Transverse colon (tissue), 4 donors: ENCODE results near the gene ITGAD. TPM values are rescaled to one million over a fixed set of nuclear protein-coding genes. Genes with fewer than 3 reads are reported as not detected.

ENCODE experiments used
- DNase-seq: peaks from one replicate; pipeline ENCODE4 v3.0.0-alpha.2; 2019
- H3K27ac ChIP-seq, 4 donors: fragments of 200-600 bp; sonication (generic); 2 replicates each; pipeline ENCODE4 v1.5.1; 2016 to 2018; ENCODE audit warnings: inconsistent platforms in 4 of 4
- H3K27me3 ChIP-seq: fragments of 200-600 bp; sonication (generic); 2 replicates; pipeline ENCODE4 v1.5.1; 2017; ENCODE audit warnings: inconsistent platforms
- H3K36me3 ChIP-seq, 4 donors: fragments of 200-600 bp; sonication (generic); 2 replicates each; pipeline ENCODE4 v1.5.1; 2017 to 2019; ENCODE audit warnings: inconsistent platforms in 4 of 4
- H3K4me1 ChIP-seq, 4 donors: fragments of 200-600 bp; sonication (generic); 2 replicates each; pipeline ENCODE4 v1.5.1; 2017 to 2020; ENCODE audit warnings: inconsistent platforms in 4 of 4
- H3K4me3 ChIP-seq, 4 donors: fragments of 200-600 bp; sonication (generic); 1 replicate in 1 of 4; 2 replicates in 3 of 4; pipeline versions ENCODE4 v1.5.1 to v1.6.1; 2017 to 2019; ENCODE audit warnings: inconsistent platforms in 4 of 4
- H3K9me3 ChIP-seq, 2 donors: fragments of 200-600 bp; sonication (generic); 2 replicates each; pipeline ENCODE4 v1.5.1; 2017 to 2019; ENCODE audit warnings: inconsistent platforms in 2 of 2
- CTCF ChIP-seq, 5 experiments: fragments of 200-600 bp in 3 of 5; fragments of 450-650 bp in 2 of 5; sonication (generic) in 3 of 5; IDR thresholded peaks; 1 replicate in 2 of 5; 2 replicates in 3 of 5; pipeline ENCODE4 v1.5.1; 2016 to 2017; ENCODE audit warnings: antibody characterized with exemption in 5 of 5, inconsistent platforms in 3 of 5, mild to moderate bottlenecking in 2 of 5, moderate library complexity in 1 of 5
- EP300 ChIP-seq: sonication (generic); formaldehyde crosslinking; IDR thresholded peaks from one replicate; pipeline ENCODE4 v1.6.1; 2017; ENCODE audit warnings: antibody characterized with exemption, low read depth
- POLR2A ChIP-seq: fragments of 450-650 bp; IDR thresholded peaks from one replicate; pipeline ENCODE4 v1.6.1; 2016; ENCODE audit warnings: antibody characterized with exemption, mild to moderate bottlenecking, moderate library complexity
- POLR2AphosphoS5 ChIP-seq, 3 donors: sonication (generic); formaldehyde crosslinking; IDR thresholded peaks; one replicate each; pipeline ENCODE4 v1.6.1; 2016; ENCODE audit warnings: antibody characterized with exemption in 3 of 3
- WGBS, 2 donors: methylation state at CpG; one replicate each; pipeline ENCODE4 v1.1.5; 2018; ENCODE audit warnings: low coverage in 1 of 2; 5-methylcytosine and 5-hydroxymethylcytosine counted together
- in situ Hi-C, 4 donors: fragments of 200-750 bp; cut with MboI; loops; one replicate each; pipeline versions ENCODE4 v1.15.0 to v1.15.1; 2017; ENCODE audit warnings: low sequenced_read_pairs in 3 of 4, low pct_ligation_motif_present in 1 of 4, low pct_unique_long_range_greater_than_20kb in 1 of 4
- intact Hi-C: fragments of 100-400 bp; cut with DNase I; formaldehyde crosslinking; loops from one replicate; pipeline ENCODE4 v1.15.1; 2023; ENCODE audit warnings: low total_unique reads
- total RNA-seq, 4 donors: library from RNA; depleted of rRNA; stranded (reverse); fragments of >200 nt; gene quantifications; one replicate each; pipeline ENCODE4 v1.1.0, GENCODE V29; 2016

The ITGAD gene
- total RNA-seq, 4 donors from 2014 or later: 0.75 TPM; not detected in 3

- 54 to 80% methylated on average over 1 to 7 of the region's 7 CpGs for WGBS, 2 donors
- intact Hi-C loops (no loop called here), in situ Hi-C loops (loop anchor here in 1 of 4 donors (25.0 kb wide), 1 partner anchor 110 kb away; the partner anchor contains the start of gene SLC5A2)
- Histone ChIP-seq H3K4me3 (no peak overlapping the region), H3K36me3 (no peaks in the 10 kb centered on the region), H3K9me3 (no peaks in the 10 kb centered on the region), H3K27ac (no peak overlapping the region), H3K4me1 (no peaks in the 10 kb centered on the region), H3K27me3 (no peaks in the 10 kb centered on the region)
- no peak for TF ChIP-seq POLR2A
- no peak for TF ChIP-seq CTCF (IDR thresholded peaks at IDR 0.05)
- TF ChIP-seq EP300: no peak
- no peak for DNase-seq
These were observed 15.8 kb upstream of the ITGAD start for GRCh38 chr16:31377210-31377903.

GRCh38 chr16:31380201-31380600, 12.9 kb upstream of the ITGAD start:
- Histone ChIP-seq H3K4me3 (no peak overlapping the region), H3K36me3 (no peaks in the 10 kb centered on the region), H3K27ac (no peak overlapping the region), H3K4me1 (no peaks in the 10 kb centered on the region), H3K27me3 (no peaks in the 10 kb centered on the region), H3K9me3 (no peaks in the 10 kb centered on the region)
- no peak for DNase-seq
- intact Hi-C loops: no loop called here
- in situ Hi-C loops: loop anchor here in 1 of 4 donors (25.0 kb wide), 1 partner anchor 107 kb away; the partner anchor contains the start of gene SLC5A2
- 61 to 71% methylated on average over 3 to 12 of the region's 12 CpGs for WGBS, 2 donors
- TF ChIP-seq CTCF (IDR thresholded peaks at IDR 0.05) (no peak), POLR2AphosphoS5 (IDR thresholded peaks at IDR 0.05) (no peak), POLR2A (no peak), EP300 (no peak)

- 25 to 39% methylated on average over 2 to 14 of the region's 14 CpGs for WGBS, 2 donors
- Histone ChIP-seq H3K36me3 (no peaks in the 10 kb centered on the region), H3K27ac (no peak overlapping the region), H3K4me3 (no peak overlapping the region), H3K27me3 (peaks cover 2% of the 10 kb centered on the region), H3K9me3 (no peaks in the 10 kb centered on the region), H3K4me1 (peaks cover 0 to 4% (median 0%) of the 10 kb centered on the region in 4 donors)
- peak; percentile 68 for DNase-seq
- intact Hi-C loops (no loop called here), in situ Hi-C loops (loop anchor here in 1 of 4 donors (25.0 kb wide), 1 partner anchor 105 kb away; the partner anchor contains the start of gene SLC5A2)
- TF ChIP-seq CTCF (IDR thresholded peaks at IDR 0.05) (peak; percentile 46 to 59 (median 58)), EP300 (no peak)
These were observed 10.5 kb upstream of the ITGAD start for GRCh38 chr16:31382485-31383161.

GRCh38 chr16:31385680-31386079, 7.5 kb upstream of the ITGAD start:
- peaks cover 0 to 4% (median 0%) of the 10 kb centered on the region in 4 donors for H3K4me1 ChIP-seq
- H3K9me3 ChIP-seq: no peaks in the 10 kb centered on the region
- intact Hi-C loops (no loop called here), in situ Hi-C loops (loop anchor here in 1 of 4 donors (25.0 kb wide), 1 partner anchor 102 kb away; the partner anchor contains the start of gene SLC5A2)
- no peak for DNase-seq
- no peaks in the 10 kb centered on the region for H3K36me3 ChIP-seq
- no peak overlapping the region for H3K27ac ChIP-seq
- peaks cover 5% of the 10 kb centered on the region for H3K27me3 ChIP-seq
- TF ChIP-seq POLR2AphosphoS5 (IDR thresholded peaks at IDR 0.05) (no peak), EP300 (no peak), CTCF (IDR thresholded peaks at IDR 0.05) (no peak), POLR2A (no peak)
- H3K4me3 ChIP-seq: no peak overlapping the region
- 46 to 56% methylated on average over 4 of the region's 4 CpGs for WGBS, 2 donors
